K562 (cell line): Measurements from ENCODE around the gene AGPAT3.

Experiments
- ARID2 ChIP-seq: fragments of 450-650 bp; IDR thresholded peaks from 2 replicates; pipeline ENCODE4 v1.6.1; 2017; ENCODE audit warnings: antibody characterized with exemption, mild to moderate bottlenecking
- CBFA2T3 ChIP-seq: fragments of 450-650 bp; IDR thresholded peaks from 2 replicates; pipeline ENCODE4 v1.6.1; 2017
- CBX5 ChIP-seq: IDR thresholded peaks from 2 replicates; pipeline ENCODE4 v1.6.1; 2014; ENCODE audit warnings: low read depth, borderline replicate concordance
- E4F1 ChIP-seq: fragments of 250-450 bp; sonication (Bioruptor Pico); IDR thresholded peaks from 2 replicates; pipeline ENCODE4 v1.5.0; 2021; ENCODE audit warnings: mild to moderate bottlenecking, borderline replicate concordance
- EZH2 ChIP-seq: IDR thresholded peaks from 2 replicates; pipeline ENCODE4 v1.6.1; 2012; ENCODE audit warnings: low read depth, mild to moderate bottlenecking, inconsistent platforms, low read length, borderline replicate concordance
- LARP7 ChIP-seq: fragments of 450-650 bp; IDR thresholded peaks from 2 replicates; pipeline ENCODE4 v1.6.1; 2016
- POLR2AphosphoS5 ChIP-seq: IDR thresholded peaks from 2 replicates; pipeline ENCODE4 v1.6.1; 2011; ENCODE audit warnings: mild to moderate bottlenecking, low read depth, low read length, moderate library complexity; ENCODE audit not compliant: control insufficient read depth, insufficient read depth
- RFX7 ChIP-seq: fragments of 250-450 bp; sonication (Bioruptor Pico); IDR thresholded peaks from 2 replicates; pipeline ENCODE4 v1.5.1; 2021; ENCODE audit warnings: mild to moderate bottlenecking
- TF ChIP-seq, protein P1 (sequence below): fragments of 450-650 bp; formaldehyde crosslinking; IDR thresholded peaks from 2 replicates; pipeline ENCODE4 v1.4.0; 2022; ENCODE audit warnings: missing genetic modification characterization

DNA sequence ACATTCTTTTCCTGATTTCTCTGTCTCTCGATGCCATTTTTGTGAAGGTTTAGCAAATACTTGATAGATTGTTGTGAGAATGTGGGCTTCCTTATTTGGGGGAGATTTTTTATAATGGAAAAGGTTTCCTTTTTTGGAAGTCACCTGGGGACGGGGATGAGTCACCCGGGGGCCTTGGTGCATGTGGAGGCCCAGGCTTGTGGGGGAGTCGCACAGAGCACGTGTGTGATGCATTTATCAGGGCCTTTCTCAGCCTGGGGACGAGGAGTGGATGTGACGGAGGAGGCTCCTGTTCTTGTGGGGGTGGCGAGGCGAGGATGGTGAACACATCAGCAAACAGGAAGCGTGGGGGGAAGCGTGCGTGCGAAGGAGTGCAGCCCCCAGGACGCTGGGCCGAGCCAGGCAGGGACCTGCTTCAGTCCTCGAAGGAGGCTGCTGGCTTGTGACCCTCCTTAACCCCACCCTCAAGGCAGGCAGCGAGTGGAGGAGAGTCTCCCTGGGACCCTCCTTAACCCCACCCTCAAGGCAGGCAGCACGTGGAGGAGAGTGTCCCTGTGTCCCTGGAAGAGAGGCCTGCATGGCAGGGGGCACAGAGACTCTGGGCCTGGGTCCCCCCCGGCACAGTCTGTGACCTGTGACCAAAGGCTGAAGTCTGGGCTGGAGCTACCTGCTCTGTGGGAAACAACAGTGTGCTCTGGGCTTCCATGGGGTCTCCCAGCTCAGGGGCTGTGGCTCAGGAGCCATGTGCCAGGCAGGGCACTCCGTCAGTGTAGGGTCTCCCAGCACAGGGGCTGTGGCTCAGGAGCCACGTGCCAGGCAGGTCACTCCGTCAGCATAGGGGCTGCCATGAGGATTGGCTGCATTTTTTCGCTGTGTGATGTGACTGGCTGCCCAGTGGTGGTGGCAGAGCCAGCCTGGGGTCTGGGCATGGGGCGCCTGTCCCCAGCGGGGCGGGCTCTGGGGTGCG is 57.2 kb downstream of the AGPAT3 start:
- TF ChIP-seq ARID2 (no peak), LARP7 (no peak), CBX5 (peak; percentile 4; the same call in 1 of the 2 replicates), E4F1 (no peak), POLR2AphosphoS5 (peak; percentile 56; the same call in 1 of the 2 replicates), EZH2 (no peak), RFX7 (no peak), CBFA2T3 (peak; percentile 87)
- TF ChIP-seq, protein P1, sequence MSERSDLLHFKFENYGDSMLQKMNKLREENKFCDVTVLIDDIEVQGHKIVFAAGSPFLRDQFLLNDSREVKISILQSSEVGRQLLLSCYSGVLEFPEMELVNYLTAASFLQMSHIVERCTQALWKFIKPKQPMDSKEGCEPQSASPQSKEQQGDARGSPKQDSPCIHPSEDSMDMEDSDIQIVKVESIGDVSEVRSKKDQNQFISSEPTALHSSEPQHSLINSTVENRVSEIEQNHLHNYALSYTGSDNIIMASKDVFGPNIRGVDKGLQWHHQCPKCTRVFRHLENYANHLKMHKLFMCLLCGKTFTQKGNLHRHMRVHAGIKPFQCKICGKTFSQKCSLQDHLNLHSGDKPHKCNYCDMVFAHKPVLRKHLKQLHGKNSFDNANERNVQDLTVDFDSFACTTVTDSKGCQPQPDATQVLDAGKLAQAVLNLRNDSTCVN: no peak
